ENCODE results near the gene CLIP2.
"Not testable (repeated sequence)": the region's sequence is repeated elsewhere in the genome, so short reads cannot be mapped to it uniquely, and the experiment has no call there.

CLIP2 gene

DNA sequence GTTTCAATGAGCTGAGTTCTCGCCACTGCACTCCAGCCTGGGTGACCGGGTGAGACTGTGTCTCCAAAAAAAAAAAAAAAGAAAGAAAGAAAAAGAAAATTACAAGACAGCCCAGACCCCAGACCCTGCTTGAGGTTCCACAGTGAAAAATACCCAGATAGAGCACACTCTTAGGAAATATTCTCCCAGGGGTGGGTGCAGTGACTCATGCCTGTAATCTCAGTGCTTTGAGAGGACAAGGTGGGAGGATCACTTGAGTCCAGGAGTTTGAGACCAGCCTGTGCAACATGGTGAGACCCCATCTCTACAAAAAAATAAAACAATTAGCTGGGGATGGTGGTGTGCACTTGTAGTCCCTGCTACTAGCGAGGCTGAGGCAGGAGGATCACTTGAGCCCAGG, 123.4 kb downstream of the CLIP2 start:
- no peak for DNase-seq (ENCODE audit: extremely low read depth, low read depth)
- TF ChIP-seq, protein P1, sequence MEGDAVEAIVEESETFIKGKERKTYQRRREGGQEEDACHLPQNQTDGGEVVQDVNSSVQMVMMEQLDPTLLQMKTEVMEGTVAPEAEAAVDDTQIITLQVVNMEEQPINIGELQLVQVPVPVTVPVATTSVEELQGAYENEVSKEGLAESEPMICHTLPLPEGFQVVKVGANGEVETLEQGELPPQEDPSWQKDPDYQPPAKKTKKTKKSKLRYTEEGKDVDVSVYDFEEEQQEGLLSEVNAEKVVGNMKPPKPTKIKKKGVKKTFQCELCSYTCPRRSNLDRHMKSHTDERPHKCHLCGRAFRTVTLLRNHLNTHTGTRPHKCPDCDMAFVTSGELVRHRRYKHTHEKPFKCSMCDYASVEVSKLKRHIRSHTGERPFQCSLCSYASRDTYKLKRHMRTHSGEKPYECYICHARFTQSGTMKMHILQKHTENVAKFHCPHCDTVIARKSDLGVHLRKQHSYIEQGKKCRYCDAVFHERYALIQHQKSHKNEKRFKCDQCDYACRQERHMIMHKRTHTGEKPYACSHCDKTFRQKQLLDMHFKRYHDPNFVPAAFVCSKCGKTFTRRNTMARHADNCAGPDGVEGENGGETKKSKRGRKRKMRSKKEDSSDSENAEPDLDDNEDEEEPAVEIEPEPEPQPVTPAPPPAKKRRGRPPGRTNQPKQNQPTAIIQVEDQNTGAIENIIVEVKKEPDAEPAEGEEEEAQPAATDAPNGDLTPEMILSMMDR (IDR thresholded peaks at IDR 0.05; ENCODE audit: low read depth, low read length, missing control alignments), result no peak
- no peak overlapping the region for H3K4me3 ChIP-seq (replicated peaks; ENCODE audit: low read depth, low read length)

DNA sequence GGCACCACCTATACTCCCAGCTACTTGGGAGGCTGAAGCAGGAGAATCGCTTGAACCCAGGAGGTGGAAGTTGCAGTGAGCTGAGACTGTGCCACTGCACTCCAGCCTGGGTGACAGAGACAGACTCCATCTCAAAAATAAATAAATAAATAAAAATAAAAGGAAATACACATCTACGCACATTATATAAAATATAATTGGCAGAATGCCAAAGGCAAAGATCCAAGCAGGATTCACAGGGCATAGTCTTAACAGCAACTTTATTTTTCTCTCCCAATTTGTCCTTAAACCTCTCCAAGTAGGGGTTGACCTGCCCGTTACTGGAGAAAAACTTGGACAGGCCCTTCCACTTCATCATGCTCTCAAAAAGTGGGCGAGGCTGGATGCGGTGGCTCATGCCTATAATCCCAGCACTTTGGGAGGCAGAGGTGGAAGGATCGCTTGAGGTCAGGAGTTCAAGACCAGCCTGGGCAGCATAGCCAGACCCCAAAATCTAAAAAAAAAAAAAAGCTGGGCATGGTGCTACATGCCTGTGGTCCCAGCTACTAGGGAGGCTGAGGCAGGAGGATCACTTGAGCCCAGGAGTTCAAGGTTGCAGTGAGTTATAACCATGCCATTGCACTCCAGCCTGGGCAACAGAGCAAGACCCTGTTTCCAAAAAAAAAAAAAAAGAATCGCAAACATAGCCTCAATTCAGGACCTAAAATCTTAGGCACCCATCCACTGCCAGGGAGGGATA, 125.6 kb downstream of the CLIP2 start:
- H3K4me3 ChIP-seq (replicated peaks; ENCODE audit: low read depth, low read length); DNase-seq (ENCODE audit: extremely low read depth, low read depth): not testable (repeated sequence)

- TF ChIP-seq, protein P1 (IDR thresholded peaks at IDR 0.05; ENCODE audit: low read depth, low read length, missing control alignments), result peak; percentile 97
- H3K4me3 ChIP-seq (replicated peaks; ENCODE audit: low read depth, low read length), result no peak overlapping the region
- DNase-seq (ENCODE audit: extremely low read depth, low read depth), result no peak
These were observed 128.3 kb downstream of the CLIP2 start for GRCh38 chr7:74417419-74417971.

GRCh38 chr7:74418076-74418475, 128.9 kb downstream of the CLIP2 start:
- TF ChIP-seq, protein P1 (IDR thresholded peaks at IDR 0.05; ENCODE audit: low read depth, low read length, missing control alignments), result no peak
- no peak for DNase-seq (ENCODE audit: extremely low read depth, low read depth)
- no peak overlapping the region for H3K4me3 ChIP-seq (replicated peaks; ENCODE audit: low read depth, low read length)

DNA sequence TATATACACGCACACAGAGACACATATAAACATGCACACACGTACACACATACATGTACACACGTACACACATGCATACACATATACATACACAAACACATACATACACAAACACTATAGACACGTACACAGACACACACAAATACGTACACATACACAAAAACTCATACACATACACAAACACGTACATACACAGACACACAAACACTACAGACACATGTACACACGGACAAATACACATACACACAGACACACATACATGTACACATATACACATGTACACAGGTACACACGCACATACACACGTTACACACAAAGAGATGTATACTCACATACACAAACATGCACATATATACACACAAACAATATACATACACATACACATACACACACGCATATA, 129.3 kb downstream of the CLIP2 start:
- no peak overlapping the region for H3K4me3 ChIP-seq (replicated peaks; ENCODE audit: low read depth, low read length)
- TF ChIP-seq, protein P1 (IDR thresholded peaks at IDR 0.05; ENCODE audit: low read depth, low read length, missing control alignments), result no peak
- DNase-seq (ENCODE audit: extremely low read depth, low read depth), result no peak

DNA sequence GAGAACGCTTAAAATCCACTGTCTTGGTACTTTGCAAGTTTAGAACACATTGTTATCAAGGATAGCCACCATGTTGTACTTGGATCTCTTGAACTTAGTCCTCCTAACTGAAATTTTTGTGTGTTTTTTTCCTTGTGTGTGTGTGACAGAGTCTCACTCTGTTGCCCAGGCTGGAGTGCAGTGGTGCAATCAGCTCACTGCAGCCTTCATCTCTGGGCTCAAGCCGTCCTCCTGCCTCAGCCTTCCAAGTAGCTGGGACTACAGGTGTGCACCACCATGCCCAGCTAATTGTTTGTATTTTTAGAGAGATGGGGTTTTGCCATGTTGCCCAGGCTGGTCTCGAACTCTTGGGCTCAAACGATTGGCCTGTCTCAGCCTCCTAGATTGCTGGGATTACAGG, 130.0 kb downstream of the CLIP2 start:
- not testable (repeated sequence) for H3K4me3 ChIP-seq (replicated peaks; ENCODE audit: low read depth, low read length)

GRCh38 chr7:74420006-74420405, 130.8 kb downstream of the CLIP2 start:
- no peak overlapping the region for H3K4me3 ChIP-seq (replicated peaks; ENCODE audit: low read depth, low read length)

More for the DNA sequence above, 130.0 kb downstream of the CLIP2 start:
- DNase-seq (ENCODE audit: extremely low read depth, low read depth), result not testable (repeated sequence)

More at GRCh38 chr7:74420006-74420405, 130.8 kb downstream of the CLIP2 start:
- TF ChIP-seq, protein P1 (IDR thresholded peaks at IDR 0.05; ENCODE audit: low read depth, low read length, missing control alignments), result no peak
- no peak for DNase-seq (ENCODE audit: extremely low read depth, low read depth)
